ENCODE results near the gene CCL16.

The CCL16 gene

DNA sequence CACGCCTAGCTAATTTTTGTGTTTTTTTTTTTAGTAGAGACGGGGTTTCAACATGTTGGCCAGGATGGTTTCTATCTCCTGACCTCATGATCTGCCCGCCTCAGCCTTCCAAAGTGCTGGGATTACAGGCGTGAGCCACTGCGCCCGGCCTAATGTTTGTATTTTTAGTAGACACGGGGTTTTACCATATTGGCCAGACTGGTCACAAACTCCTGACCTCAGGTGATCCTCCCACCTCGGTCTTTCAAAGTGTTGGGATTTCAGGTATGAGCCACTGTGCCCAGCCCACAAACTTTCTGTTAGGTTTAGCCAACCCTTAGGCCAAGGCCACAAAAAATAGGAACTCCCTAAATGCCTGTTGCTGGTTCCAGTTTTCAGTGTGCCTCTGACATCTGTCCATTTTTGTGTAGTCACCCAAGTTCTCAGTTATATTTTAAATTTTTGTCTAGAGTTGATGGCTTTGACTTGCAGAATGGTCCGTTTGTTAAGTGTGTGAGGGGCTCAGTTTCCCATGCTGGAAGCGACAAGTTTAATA is 12.7 kb downstream of the CCL16 start:
- in situ Hi-C loops (cut with HindIII; ENCODE audit: low sequenced_read_pairs): no loop called here
- TF ChIP-seq, protein P1, sequence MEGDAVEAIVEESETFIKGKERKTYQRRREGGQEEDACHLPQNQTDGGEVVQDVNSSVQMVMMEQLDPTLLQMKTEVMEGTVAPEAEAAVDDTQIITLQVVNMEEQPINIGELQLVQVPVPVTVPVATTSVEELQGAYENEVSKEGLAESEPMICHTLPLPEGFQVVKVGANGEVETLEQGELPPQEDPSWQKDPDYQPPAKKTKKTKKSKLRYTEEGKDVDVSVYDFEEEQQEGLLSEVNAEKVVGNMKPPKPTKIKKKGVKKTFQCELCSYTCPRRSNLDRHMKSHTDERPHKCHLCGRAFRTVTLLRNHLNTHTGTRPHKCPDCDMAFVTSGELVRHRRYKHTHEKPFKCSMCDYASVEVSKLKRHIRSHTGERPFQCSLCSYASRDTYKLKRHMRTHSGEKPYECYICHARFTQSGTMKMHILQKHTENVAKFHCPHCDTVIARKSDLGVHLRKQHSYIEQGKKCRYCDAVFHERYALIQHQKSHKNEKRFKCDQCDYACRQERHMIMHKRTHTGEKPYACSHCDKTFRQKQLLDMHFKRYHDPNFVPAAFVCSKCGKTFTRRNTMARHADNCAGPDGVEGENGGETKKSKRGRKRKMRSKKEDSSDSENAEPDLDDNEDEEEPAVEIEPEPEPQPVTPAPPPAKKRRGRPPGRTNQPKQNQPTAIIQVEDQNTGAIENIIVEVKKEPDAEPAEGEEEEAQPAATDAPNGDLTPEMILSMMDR (IDR thresholded peaks at IDR 0.05; ENCODE audit: low read depth, low read length): no peak
- H3K4me3 ChIP-seq (ENCODE audit: low read depth, low read length): no peak overlapping the region
- no peak for DNase-seq (ENCODE audit: low read depth, low spot score)

GRCh38 chr17:35965272-35965671 is 16.0 kb downstream of the CCL16 start:
- TF ChIP-seq, protein P1 (IDR thresholded peaks at IDR 0.05; ENCODE audit: low read depth, low read length): no peak
- no peak for DNase-seq (ENCODE audit: low read depth, low spot score)
- H3K4me3 ChIP-seq (ENCODE audit: low read depth, low read length): no peak overlapping the region
- in situ Hi-C loops (cut with HindIII; ENCODE audit: low sequenced_read_pairs): no loop called here

GRCh38 chr17:35963663-35964062 is 17.6 kb downstream of the CCL16 start:
- in situ Hi-C loops (cut with HindIII; ENCODE audit: low sequenced_read_pairs): no loop called here
- TF ChIP-seq, protein P1 (IDR thresholded peaks at IDR 0.05; ENCODE audit: low read depth, low read length): no peak
- DNase-seq (ENCODE audit: low read depth, low spot score): no peak
- H3K4me3 ChIP-seq (ENCODE audit: low read depth, low read length): no peak overlapping the region

- TF ChIP-seq, protein P1 (IDR thresholded peaks at IDR 0.05; ENCODE audit: low read depth, low read length): no peak
- in situ Hi-C loops (cut with HindIII; ENCODE audit: low sequenced_read_pairs): no loop called here
- H3K4me3 ChIP-seq (ENCODE audit: low read depth, low read length): no peak overlapping the region
- no peak for DNase-seq (ENCODE audit: low read depth, low spot score)
These were observed 27.6 kb downstream of the CCL16 start for GRCh38 chr17:35953720-35954119.

GRCh38 chr17:35949401-35949800 is 31.9 kb downstream of the CCL16 start:
- in situ Hi-C loops (cut with HindIII; ENCODE audit: low sequenced_read_pairs): no loop called here
- TF ChIP-seq, protein P1 (IDR thresholded peaks at IDR 0.05; ENCODE audit: low read depth, low read length): no peak
- H3K4me3 ChIP-seq (ENCODE audit: low read depth, low read length): no peak overlapping the region
- peak; percentile 32 for DNase-seq (ENCODE audit: low read depth, low spot score)

DNA sequence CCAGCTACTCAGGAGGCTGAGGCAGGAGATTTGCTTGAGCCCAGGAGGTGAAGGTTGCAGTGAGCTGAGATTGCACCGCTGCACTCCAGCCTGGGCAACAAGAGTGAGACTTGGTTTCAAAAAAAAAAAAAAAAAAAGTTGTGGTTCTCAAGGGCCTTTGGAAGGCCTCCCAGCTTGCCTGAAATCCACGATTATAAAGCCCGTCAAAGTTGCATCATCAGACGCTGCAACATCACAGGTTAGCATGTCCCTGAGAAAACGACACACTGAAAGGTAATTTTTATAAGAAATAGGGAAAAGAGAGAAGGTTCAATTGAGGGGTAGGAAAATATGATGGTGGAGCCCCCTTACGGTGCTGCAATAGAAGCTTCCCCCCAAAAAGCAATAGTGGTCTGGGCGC is 33.2 kb downstream of the CCL16 start:
- in situ Hi-C loops (cut with HindIII; ENCODE audit: low sequenced_read_pairs): no loop called here
- TF ChIP-seq, protein P1 (IDR thresholded peaks at IDR 0.05; ENCODE audit: low read depth, low read length): no peak
- no peak overlapping the region for H3K4me3 ChIP-seq (ENCODE audit: low read depth, low read length)
- DNase-seq (ENCODE audit: low read depth, low spot score): no peak

- in situ Hi-C loops (cut with HindIII; ENCODE audit: low sequenced_read_pairs): no loop called here
- H3K4me3 ChIP-seq (ENCODE audit: low read depth, low read length): no peak overlapping the region
- DNase-seq (ENCODE audit: low read depth, low spot score): peak; percentile 14
- TF ChIP-seq, protein P1 (IDR thresholded peaks at IDR 0.05; ENCODE audit: low read depth, low read length): peak; percentile 90
These were observed 34.1 kb downstream of the CCL16 start for GRCh38 chr17:35947156-35947585.

Measured in astrocyte of the spinal cord (primary cell).